Prostate gland (tissue), 2 donors: ENCODE data around the gene SLC38A3. TPM values are rescaled to one million over a fixed set of nuclear protein-coding genes. Genes with fewer than 3 reads are reported as not detected.

Source experiments
- DNase-seq: peaks from one replicate; pipeline ENCODE4 v3.0.0-alpha.2; 2019; ENCODE audit warnings: low spot score
- H3K27ac ChIP-seq, 2 donors: fragments of 200-600 bp; sonication (generic); 2 replicates each; pipeline ENCODE4 v1.5.1; 2017 to 2019
- H3K27me3 ChIP-seq: fragments of 200-600 bp; sonication (generic); replicated peaks from 2 replicates; pipeline ENCODE4 v1.5.1; 2019; ENCODE audit not compliant: insufficient read depth
- H3K36me3 ChIP-seq, 2 donors: fragments of 200-600 bp; sonication (generic); 1 replicate in 1 of 2; 2 replicates in 1 of 2; pipeline versions ENCODE4 v1.5.1 to v1.8.1; 2017 to 2019
- H3K4me1 ChIP-seq: fragments of 200-600 bp; sonication (generic); replicated peaks from 2 replicates; pipeline ENCODE4 v1.5.1; 2019
- H3K4me3 ChIP-seq, 2 donors: fragments of 200-600 bp; sonication (generic); 2 replicates each; pipeline ENCODE4 v1.5.1; 2017 to 2019
- H3K9me3 ChIP-seq: fragments of 200-600 bp; sonication (generic); 2 replicates; pipeline ENCODE4 v1.5.1; 2017
- POLR2A ChIP-seq: fragments of 450-650 bp; IDR thresholded peaks from one replicate; pipeline ENCODE4 v1.6.1; 2016; ENCODE audit warnings: antibody characterized with exemption, mild to moderate bottlenecking
- POLR2AphosphoS5 ChIP-seq: sonication (generic); formaldehyde crosslinking; IDR thresholded peaks from one replicate; pipeline ENCODE4 v1.6.1; 2017; ENCODE audit warnings: antibody characterized with exemption
- WGBS: methylation state at CpG from one replicate; pipeline ENCODE4 v1.1.5; 2018; 5-methylcytosine and 5-hydroxymethylcytosine counted together
- intact Hi-C: fragments of 100-400 bp; cut with DNase I; formaldehyde crosslinking; loops from one replicate; pipeline ENCODE4 v1.14.2; 2022
- total RNA-seq, 2 donors: library from RNA; depleted of rRNA; stranded (reverse); fragments of >200 nt; gene quantifications; one replicate each; pipeline ENCODE4 v1.1.0, GENCODE V29; 2016
- TF ChIP-seq, protein P1 (sequence below), 4 experiments: fragments of 200-600 bp in 2 of 4; fragments of 450-650 bp in 2 of 4; sonication (generic) in 2 of 4; IDR thresholded peaks; 1 replicate in 3 of 4; 2 replicates in 1 of 4; pipeline ENCODE4 v1.5.1; 2016 to 2019; ENCODE audit warnings: antibody characterized with exemption in 4 of 4, mild to moderate bottlenecking in 2 of 4, moderate library complexity in 2 of 4

SLC38A3 gene
- total RNA-seq, 2 donors from 2014 or later, result 0.41 to 4.0 TPM

- Histone ChIP-seq H3K27me3 (no peaks in the 10 kb centered on the region), H3K9me3 (no peaks in the 10 kb centered on the region), H3K4me3 (no peak overlapping the region), H3K36me3 (no peaks in the 10 kb centered on the region), H3K4me1 (peaks cover 22% of the 10 kb centered on the region), H3K27ac (peak overlapping the region; percentile 80 to 81)
- intact Hi-C loops, result no loop called here
- 69% methylated on average over 6 of the region's 6 CpGs for WGBS
- DNase-seq, result no peak
- no peak for TF ChIP-seq POLR2A
- TF ChIP-seq, protein P1, sequence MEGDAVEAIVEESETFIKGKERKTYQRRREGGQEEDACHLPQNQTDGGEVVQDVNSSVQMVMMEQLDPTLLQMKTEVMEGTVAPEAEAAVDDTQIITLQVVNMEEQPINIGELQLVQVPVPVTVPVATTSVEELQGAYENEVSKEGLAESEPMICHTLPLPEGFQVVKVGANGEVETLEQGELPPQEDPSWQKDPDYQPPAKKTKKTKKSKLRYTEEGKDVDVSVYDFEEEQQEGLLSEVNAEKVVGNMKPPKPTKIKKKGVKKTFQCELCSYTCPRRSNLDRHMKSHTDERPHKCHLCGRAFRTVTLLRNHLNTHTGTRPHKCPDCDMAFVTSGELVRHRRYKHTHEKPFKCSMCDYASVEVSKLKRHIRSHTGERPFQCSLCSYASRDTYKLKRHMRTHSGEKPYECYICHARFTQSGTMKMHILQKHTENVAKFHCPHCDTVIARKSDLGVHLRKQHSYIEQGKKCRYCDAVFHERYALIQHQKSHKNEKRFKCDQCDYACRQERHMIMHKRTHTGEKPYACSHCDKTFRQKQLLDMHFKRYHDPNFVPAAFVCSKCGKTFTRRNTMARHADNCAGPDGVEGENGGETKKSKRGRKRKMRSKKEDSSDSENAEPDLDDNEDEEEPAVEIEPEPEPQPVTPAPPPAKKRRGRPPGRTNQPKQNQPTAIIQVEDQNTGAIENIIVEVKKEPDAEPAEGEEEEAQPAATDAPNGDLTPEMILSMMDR (IDR thresholded peaks at IDR 0.05), result no peak
- TF ChIP-seq POLR2AphosphoS5, result no peak
Measured at GRCh38 chr3:50266017-50266416, 60.9 kb downstream of the SLC38A3 start.

DNA sequence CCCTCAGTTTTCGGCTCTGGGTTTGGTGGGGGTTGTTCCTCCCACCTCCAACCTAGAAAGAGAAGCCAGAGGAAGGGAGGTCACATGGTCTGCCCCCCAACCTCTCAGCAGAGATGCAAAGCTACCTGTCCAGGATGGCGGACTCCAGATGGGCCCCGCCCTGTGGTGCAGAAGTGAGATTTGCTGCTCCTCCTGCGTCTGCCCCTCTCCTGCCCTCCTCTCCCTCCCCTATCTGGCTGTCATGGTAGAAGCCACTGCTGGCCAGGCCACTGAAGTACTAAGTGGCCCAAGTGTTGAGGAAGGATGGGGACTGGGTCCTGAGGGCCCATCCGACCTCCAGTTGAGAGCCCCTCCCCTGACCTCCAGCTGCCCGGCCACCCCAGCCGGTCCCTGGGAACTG lies 61.8 kb downstream of the SLC38A3 start:
- TF ChIP-seq, protein P1 (IDR thresholded peaks at IDR 0.05), result no peak
- no peak for TF ChIP-seq POLR2AphosphoS5
- no peak for TF ChIP-seq POLR2A
- no peaks in the 10 kb centered on the region for H3K36me3 ChIP-seq
- H3K9me3 ChIP-seq, result no peaks in the 10 kb centered on the region
- peaks cover 18% of the 10 kb centered on the region for H3K4me1 ChIP-seq
- WGBS, result 57% methylated on average over 7 of the region's 7 CpGs
- intact Hi-C loops, result no loop called here
- peak overlapping the region; percentile 17 to 26 for H3K4me3 ChIP-seq
- no peak for DNase-seq
- H3K27ac ChIP-seq, result peak overlapping the region; percentile 80 to 81
- H3K27me3 ChIP-seq, result no peaks in the 10 kb centered on the region

DNA sequence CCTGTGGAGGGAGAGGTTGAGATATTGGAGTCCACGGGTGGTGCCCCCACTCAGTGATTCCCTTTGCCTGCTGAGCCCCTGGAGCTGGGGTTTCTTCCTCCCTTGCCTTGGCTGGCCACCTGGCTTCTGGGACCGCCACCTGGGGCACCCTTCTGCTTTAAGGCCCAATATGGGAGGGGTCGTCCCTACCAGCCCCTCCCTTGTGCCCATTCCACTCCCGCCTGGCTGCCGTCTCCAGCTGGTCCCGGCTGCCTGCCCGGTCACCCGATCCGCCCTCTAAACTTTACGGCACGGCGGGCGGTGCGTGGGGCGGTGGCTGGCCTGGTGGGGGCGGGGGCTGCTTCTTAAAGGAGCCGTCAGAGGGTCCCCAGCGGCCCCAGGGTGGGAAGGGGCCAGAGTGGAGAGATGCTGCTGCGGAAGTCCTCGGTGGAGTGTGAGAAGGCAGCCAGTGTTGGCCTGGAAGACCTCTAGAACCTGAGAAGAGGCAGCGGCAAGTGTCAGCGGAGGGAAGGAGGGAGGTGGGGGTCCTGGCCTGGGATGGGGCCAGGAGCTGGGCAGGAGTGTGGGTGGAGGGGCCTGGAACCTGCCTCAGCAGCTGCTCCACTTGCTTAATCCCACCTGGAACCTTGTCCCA lies 62.3 kb downstream of the SLC38A3 start:
- WGBS, result 5% methylated on average over 22 of the region's 22 CpGs
- DNase-seq, result peak; percentile 61
- Histone ChIP-seq H3K27me3 (no peaks in the 10 kb centered on the region), H3K4me3 (peak overlapping the region; percentile 17 to 26), H3K4me1 (peaks cover 18% of the 10 kb centered on the region), H3K9me3 (no peaks in the 10 kb centered on the region), H3K27ac (peak overlapping the region; percentile 80 to 81), H3K36me3 (no peaks in the 10 kb centered on the region)
- intact Hi-C loops, result no loop called here
- TF ChIP-seq, protein P1 (IDR thresholded peaks at IDR 0.05), result peak in 1 of 4 experiments; percentile 14
- peak; percentile 65 for TF ChIP-seq POLR2AphosphoS5
- TF ChIP-seq POLR2A, result peak; percentile 51

DNA sequence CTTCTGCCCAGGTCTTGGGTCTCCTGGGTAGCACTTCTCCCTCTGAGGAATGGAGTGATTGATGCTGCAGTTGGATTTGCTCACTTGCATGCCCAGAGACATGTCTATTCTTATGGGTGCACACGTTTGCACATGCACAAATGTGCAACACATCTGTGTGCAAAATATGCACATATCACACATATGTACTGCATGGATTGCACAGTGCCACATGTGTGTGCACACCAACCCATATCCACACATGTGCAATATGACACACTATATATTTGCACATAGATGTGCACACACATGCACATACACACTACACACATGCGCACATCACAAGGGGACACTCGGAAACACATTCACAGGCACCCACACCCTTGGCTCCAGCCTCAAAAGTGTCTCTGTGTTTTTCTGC lies 63.2 kb downstream of the SLC38A3 start:
- Histone ChIP-seq H3K36me3 (no peaks in the 10 kb centered on the region), H3K4me1 (peaks cover 18% of the 10 kb centered on the region), H3K9me3 (no peaks in the 10 kb centered on the region), H3K27me3 (no peaks in the 10 kb centered on the region), H3K4me3 (no peak overlapping the region), H3K27ac (no peak overlapping the region)
- no peak for TF ChIP-seq POLR2AphosphoS5
- TF ChIP-seq POLR2A, result no peak
- TF ChIP-seq, protein P1 (IDR thresholded peaks at IDR 0.05), result no peak
- WGBS, result 32% methylated on average over 3 of the region's 3 CpGs
- no peak for DNase-seq
- intact Hi-C loops, result no loop called here
